Activated T-cell treated with anti-CD3 and anti-CD28 coated beads, Interleukin-2, amount 50 U/mL, for 1 hour (primary cell): ENCODE results near the gene SPATS1.
"Not testable (repeated sequence)": the region's sequence is repeated elsewhere in the genome, so short reads cannot be mapped to it uniquely, and the experiment has no call there.

Experiments used
- DNase-seq: peaks from one replicate; pipeline ENCODE4 v3.0.0-alpha.2; 2020

SPATS1 gene

DNA sequence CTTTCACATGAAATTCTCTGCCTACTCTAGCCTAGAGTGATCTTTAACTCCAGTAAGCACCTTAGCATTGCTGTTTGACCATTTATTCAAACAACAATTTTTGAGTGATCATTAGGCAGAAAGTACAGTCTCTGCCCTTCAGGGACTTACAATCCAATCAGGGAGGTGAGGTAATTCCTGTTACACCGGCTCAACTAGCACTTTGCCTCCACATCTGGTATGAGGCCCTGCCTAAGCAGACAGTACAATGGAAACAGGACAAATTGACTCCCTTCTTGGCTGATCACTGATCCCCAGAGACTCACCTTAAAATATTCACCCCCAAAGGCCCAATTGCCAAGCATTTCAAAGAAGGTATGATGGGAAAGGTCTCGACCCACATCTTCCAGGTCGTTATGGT, 30.7 kb upstream of the SPATS1 start:
- DNase-seq = no peak

DNA sequence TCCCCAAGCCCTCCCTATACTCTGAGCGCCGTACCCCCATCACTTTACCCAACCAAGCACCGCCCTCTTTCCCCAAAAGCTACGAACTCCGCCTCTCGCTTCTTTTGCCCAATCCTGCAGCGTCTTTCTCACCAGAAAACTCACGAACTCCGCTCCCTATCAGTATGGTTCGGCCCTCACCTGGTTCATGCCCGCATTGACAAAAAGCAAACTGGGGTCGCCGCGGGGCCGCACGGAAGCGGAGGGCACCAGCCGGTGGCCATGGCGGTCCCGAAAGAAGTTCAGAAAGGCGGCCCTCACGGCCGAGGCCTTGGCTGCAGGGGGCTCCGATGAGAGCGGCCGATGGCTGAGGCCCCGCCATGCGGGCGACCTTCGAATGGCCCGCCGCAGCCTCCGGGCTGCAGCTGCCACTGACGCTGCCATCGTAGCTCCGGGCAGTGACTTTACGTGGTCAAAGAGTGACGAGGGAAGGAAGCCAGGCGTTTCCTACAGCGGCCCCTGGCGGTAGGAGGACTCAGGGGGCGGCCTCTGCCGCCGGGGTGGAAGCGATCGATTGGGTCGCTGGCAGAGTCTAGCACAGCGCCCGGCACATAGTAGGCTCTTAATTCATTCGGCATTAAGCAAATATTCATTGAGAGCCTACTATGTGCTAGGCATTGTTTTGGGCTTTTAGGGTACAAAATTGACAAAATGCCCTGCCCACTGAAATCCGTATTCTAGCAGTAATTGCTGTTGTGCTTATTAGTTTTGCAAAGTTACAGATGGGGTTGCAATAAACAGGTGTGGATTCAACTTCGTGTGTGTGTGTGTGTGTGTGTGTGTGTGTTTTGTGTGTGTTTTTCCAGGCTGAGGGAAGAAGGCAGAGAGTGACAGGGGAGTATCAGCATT, 29.3 kb upstream of the SPATS1 start, which contains the start of gene AARS2:
TSS of gene AARS2 (minus strand) at position 447 of the 888 bp plus-strand sequence. CDS start at position 423, 24 bp downstream.
- DNase-seq = peak; percentile 96

DNA sequence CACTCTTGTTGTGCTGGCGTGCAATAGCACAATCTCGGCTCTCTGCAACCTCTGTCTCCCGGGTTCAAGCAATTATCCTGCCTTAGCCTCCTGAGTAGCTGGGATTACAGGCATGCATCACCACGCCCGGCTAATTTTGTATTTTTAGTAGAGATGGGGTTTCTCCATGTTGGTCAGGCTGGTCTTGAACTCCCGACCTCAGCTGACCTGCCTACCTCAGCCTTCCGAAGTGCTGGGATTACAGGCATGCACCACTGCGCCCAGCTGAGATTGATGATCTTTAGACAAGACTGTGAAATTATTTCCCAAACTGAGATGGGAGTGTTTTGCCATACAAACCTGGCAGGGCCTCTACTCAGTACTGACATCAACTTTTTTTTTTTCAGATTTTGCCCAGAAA, 27.8 kb upstream of the SPATS1 start:
- not testable (repeated sequence) for DNase-seq

DNA sequence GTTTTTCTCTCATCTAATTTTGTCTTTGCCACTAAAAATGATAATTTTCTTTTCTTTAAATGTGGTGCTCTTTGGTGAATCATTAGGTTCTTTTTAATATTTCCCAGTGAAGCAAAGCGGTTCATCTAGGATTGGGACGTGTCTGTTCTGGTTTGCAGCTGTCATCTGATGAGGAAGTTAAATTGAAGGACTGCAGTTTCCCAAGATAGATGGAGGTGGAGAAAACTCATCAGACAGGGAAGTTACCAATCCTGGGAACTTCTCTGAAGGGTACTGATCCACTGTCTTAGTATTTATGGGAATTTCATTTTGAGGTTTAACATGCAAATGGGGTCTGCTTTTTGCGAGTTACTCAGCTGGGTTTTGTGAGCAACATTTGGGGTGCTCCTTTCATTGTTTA, 26.9 kb upstream of the SPATS1 start:
- DNase-seq = no peak

DNA sequence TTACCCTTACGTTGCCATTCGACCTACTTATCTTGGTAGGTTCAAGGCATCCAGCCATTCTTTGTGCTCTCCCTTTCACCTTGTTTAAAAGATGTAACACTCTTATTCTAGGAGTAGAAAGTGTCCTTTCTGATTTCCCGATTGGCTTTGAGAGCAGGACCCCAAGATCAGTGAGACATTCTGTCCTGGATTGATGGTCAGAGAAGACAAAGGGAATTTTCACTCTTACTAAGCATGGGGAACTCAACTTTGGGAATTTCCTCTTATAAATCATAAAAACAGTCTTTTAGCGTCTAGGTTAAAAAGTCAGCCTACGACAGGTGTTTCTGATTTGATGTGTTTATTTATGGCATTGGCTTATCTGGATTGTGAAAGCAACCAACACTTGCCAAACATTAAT, 26.5 kb upstream of the SPATS1 start:
- DNase-seq = no peak

DNA sequence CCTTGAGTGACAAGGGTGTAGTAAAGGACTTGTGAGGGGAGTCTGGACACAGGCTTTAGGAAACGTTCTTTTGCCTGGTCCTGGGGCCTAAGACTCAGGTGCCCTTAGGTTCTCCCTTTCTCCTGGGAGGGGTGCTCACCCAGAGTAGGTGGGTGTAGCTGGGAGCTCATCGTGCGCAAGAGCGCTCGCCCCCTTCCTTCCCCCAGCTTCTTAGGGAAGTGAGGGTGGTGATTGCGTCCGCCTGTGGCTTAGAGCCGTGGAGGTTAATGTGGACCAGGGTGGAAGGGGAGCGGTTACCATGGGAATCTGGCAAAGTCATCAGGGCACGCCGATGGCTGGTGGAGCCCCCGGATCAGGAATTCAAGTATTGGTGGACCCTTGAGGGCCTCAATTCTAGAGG, 26.0 kb upstream of the SPATS1 start:
- no peak for DNase-seq

DNA sequence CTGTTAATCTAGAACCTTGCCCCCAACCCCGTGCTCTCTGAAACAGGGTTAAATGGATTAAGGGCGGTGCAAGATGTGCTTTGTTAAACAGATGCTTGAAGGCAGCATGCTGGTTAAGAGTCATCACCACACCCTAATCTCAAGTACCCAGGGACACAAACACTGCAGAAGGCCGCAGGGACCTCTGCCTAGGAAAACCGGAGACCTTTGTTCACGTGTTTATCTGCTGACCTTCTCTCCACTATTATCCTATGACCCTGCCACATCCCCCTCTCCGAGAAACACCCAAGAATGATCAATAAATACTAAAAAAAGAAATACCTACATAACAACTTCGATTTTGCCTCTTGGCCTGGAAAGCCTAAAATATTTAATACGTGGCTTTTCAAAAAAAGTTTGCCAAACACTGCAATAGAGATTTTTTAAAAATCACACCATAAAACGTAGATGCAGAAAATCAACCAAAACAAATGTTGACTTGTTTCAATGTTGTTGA, 25.3 kb upstream of the SPATS1 start:
- DNase-seq = not testable (repeated sequence)

DNA sequence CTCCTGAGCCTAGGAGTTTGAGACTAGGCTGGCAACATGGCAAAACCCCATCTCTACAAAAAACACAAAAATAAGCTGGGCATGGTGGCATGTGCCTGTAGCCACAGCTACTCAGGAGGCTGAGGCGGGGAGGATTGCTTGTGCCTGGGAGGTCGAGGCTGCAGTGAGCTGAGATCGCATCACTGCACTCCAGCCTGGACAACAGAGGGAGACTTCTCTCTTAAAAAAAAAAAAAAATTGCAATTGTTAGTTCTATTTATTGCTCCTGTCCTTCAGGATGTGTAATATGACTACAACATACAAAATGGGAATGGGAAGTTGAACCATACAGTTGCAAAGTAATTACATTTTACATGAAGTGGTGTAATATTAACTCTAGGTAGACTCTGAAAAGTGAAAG, 21.2 kb upstream of the SPATS1 start:
- no peak for DNase-seq

DNA sequence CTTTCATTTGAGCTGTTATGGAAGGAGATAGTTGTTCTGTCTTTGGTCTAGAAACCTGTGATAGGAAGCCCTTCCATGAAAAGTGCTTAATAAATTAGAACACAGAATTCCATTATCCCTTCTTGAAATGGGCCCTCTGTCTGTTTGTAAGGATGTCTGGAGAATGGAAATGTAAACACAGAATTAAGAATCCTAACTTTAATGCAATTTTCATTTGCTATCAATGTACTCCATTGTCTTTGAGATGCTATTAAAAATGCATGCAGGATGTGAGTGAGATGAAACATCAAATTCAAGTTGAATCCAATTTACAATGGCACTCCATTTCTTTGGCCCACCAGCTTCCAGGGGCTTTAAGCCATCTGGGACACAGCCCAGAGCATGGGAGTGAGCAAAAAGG, 15.4 kb upstream of the SPATS1 start:
- DNase-seq = no peak

DNA sequence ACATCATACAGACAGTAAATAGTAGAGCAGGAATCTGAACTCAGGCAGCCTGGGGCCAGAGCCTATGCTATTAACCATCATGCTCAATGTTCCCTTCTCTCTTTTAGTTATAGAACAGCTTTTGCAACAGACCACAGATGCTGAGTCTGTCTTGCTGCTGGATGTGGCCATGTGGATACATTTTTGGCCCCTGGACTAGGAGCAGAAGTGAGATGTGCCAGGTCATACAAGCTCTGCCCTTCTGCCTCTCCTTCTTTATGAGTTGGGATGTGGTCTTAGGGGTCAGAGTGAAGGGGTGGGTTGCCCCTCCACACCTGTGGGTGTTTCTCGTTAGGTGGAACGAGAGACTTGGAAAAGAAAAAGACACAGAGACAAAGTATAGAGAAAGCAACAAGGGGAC, 14.7 kb upstream of the SPATS1 start:
- no peak for DNase-seq

DNA sequence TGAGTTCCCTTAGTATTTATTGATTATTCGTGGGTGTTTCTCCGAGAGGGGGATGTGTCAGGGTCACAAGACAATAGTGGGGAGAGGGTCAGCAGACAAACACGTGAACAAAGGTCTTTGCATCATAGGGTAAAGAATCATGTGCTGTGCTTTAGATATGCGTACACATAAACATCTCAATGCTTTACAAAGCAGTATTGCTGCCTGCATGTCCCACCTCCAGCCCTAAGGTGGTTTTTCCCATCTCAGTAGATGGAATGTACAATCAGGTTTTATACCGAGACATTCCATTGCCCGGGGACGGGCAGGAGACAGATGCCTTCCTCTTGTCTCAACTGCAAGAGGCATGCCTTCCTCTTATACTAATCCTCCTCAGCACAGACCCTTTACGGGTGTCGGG, 14.2 kb upstream of the SPATS1 start:
- not testable (repeated sequence) for DNase-seq

DNA sequence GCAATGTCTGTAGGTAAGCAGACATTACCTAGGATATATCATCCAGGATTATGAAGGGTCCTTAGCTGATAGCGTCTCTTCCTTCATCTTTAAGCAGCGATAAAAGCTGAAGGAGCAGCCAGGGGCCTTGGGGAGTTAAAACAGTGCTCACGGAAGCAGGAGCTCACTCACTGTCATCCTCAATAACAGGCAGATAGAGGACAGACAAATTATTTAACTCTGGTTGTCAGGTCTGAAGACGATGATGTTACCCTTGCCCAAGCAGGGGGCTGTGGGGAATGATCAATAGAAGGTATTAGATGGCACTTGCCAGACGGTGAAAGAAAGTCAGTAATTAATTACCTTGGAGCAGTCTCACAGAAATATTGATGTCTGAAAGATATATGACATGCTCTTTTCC, 12.6 kb upstream of the SPATS1 start:
- DNase-seq = no peak

DNA sequence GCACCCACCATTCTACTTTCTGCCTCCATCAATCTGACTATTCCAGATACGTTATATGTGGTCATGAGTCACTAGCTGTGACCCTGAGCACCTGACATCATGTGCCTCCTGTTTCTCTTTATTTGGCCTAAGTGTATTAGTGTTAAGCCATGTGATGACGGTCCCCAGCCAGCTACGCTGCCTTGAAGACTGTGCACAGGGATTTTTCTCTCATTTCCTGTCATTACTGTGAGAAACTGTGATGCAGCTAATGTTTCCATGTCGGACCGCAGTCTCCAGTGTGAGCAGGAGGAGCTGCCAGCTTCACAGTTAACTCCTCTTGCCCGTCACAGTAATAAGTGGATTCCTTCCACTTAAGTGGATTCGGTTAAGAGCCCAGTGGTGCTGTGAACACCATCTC, 9.9 kb upstream of the SPATS1 start:
- DNase-seq = no peak

DNA sequence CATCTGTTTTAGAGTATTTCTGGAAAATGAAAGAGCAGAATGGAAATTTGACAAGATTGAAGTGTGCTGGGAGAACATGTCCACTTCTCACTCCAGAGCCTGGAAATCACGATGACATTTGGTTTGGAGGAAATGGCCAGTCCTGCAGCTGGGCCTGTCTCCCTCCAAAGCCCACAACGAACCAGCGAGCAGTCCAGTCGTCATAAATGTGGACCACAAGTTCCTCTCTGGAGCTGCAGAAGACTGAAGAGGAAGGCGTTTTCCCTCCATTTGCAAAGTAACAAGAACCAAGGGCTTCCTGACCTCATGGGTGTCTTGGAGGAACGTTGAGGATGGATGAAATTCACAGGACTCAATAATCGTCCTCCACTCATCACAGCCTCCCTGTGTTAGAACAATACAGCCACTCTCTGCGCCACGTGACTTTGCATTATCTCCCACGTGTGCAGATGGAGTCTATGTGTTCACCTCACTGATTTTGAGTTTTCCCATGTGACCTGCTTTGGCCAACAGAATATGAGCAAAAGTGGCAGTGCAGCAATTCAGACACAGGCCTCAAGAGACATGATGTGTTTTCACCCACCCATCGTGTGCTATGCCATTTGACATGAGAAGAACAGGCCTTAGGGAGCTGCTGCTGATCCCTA, 9.1 kb upstream of the SPATS1 start:
- DNase-seq = no peak

DNA sequence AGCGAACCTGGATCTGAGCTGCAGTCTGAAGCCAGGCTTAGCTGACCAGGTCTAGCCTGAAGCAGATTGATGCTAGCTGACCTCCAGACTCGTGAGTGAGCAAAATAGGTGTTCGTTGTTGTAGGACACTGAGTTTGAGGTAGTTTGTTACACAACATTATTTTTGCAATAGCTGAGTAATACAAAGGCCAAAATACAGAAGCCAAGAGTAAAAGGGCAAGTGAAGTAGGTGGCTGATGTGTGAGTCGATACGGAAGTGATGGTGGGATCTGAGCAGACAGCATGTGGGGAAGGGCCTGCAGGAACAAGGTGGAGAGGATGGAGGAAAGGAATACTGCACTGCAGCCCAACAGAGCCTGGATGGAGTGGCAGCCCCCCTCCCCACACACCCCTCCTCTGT, 8.5 kb upstream of the SPATS1 start:
- no peak for DNase-seq

DNA sequence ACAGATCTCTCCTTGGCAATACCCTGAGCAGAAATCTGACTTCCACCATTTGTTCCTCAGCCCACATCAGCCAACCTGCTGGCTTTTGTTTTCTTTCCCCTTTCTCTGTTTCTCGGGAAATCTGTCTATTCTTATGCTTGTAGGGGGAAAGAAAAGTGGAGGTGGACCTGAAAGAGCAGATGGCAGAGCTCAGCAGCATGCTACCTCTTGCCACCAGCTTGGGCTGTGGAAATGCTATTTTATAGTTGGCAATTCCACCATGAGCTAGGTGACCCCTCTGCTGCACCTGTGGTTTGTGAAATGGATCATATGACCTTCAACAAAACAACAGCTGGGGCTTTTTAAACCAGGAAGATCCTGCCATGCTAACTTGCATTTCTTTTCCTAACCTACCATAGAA, 6.8 kb upstream of the SPATS1 start:
- no peak for DNase-seq

DNA sequence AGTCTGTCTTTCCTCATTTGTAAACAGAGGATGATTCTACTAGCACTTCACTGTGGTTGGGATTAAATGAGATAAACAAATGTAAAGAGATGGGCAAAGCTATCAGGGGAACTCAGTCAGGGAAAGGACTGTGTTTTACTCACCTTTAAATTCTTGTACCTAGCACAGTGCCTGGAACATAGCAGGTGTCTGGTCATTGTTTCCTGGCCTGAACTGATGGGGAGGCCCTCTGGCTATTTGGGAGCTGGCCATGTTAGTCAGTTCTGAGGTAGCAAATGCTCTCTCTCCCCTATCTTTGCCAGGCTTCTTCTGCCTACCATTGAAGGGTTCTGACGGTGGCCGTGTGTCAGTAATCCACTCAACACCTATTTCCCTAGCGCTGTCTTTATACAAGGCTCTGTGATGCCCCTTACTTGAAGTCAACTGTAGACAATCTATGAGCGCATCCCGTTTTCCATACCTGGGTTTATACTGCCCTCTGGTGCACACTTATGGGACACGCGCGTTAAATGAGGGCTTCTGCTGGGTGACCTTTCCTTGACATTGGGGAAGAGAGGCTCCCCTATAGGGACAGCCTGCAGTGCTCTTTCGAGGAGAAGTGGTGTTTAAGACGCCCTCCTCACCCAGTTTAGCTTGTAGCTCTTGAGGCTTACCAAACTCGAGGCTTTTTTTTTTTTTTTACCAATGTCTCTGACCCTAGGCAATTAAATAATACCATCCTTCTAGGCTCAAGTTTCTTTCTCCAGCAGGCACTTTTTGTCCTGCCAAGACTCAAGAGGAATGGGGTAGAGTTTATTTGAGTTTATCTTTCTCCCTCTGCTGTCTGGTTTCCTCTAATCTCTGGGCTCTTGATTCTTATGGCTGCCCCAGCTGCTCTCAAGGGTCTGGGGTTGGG, 4.0 kb upstream of the SPATS1 start:
- peak; percentile 67 for DNase-seq

DNA sequence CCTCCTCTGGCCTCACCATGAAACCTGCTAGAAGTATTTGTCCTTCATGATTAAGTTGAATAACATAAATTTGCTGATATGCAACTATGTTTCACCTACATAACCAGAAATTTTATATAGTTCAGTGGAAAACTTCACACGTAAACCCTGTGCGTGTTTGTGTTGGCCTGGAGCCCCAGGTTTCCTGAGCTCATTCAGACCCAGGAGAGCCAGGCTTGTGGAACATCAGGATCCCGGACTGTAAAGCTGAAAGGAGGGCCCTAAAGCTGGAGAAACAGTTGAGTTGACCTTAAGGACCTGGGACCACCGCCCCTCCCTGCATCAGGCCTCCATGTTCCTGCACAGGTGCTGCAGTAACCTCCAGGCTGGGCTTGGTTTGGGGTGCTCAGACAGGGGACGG, 3.1 kb upstream of the SPATS1 start:
- DNase-seq = no peak

DNA sequence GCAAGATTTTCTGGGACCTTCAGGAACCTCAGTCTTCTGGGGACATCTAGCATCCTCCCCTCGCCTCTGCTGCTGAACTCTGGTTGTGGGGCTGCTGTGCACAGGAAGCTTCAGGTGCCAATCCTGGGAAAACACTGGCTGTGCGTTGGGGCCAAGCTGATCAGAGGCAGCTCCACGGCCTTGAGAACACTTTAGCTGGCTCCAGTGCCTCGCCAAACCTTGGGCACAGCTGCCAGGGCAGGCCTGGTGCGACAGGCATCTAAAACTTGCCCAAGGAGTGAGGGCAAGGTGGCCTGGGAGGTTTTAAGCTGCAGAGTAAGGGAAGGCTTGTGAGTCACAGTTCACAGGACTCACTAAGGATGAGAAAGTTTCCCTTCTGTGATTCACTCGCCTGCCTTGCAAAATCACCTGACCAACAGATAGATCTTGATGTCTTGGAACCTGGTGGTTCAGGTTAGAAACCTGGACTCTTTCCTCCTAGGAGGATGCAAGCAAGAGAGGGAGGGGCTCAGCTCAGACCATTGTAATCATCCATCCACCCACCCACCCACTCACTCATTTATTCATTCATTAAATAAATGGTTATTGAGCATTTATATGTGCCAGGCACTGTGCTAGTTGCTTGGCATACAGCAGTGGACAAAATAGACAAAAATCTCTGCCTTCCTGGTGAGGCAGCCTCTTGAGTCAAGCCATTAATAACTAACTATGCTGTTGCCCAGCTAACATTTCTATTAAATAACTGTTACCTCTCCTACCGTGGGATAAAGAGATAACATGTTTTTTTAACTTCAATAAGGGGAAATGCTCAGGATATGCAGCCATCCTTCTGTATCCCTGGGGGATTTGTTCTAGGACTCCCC, 2.5 kb upstream of the SPATS1 start:
- DNase-seq = no peak

DNA sequence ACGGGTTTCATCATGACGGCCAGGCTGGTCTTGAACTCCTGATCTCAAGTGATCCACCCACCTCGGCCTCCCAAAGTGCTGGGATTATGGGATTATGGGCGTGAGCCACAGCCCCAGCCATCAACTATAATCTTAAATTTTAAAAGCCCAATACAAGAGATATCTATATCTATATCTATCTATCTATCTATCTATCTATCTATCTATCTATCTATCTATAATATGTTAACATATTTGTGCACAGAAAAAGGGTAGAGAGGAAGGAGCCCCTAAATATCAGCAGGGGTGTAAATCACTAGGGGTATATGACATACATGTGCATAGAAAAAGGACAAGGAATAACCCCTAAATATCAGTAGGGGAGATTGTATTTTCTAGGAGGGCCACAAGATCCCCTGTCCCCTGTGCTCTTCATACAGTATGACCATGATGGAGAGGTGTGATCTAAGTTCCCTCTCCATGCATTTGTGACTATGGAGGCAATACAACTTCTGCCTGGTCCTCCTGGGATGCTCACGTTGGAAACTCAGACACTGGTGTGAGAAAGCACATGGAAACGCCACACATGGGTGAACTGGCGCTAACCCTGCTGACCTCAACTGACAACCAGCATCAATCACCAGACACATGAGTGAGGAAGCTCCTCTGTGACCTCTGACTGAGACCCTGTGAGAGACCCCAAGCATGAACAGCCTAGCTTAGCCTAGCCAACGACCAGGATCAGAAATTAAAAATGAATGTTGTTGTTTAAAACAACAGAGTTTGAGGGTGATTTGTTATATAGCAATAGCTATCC, 1.2 kb upstream of the SPATS1 start:
- no peak for DNase-seq

DNA sequence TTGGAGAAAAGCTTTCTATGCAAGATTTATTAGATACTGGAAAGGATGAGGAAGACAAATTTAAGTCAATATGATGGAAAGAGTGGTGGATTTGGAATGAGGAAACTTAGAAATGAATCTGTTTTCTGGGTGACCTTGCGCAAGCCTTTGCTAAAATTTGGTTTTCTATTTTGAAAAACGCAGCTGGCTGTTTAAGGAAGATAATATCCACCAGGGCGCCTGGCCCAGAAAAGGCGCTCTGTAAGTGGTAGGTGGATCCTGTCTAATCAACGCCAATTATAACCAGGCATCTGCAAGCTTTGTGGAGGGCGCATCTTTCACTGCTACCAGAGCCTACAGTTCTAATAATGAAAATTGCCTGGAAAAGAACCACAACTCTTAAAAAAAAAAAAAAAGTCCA, 398 bp upstream of the SPATS1 start:
- no peak for DNase-seq
